ENCODE data around the gene TDRD9.

GRCh38 chr14:103989034-103989433 is 60.8 kb downstream of the TDRD9 start:
- TF ChIP-seq POLR2A (IDR thresholded peaks at IDR 0.05) (no peak), EP300 (IDR thresholded peaks at IDR 0.05) (no peak), CTCF (IDR thresholded peaks at IDR 0.05) (no peak)
